IPS-11a (cell line): ENCODE data around the gene ADGRG3.

Experiments used
- H3K4me3 ChIP-seq: one replicate; pipeline ENCODE4 v1.5.1; 2013; ENCODE audit warnings: low read depth, low read length, control low read depth

Gene ADGRG3, protein sequence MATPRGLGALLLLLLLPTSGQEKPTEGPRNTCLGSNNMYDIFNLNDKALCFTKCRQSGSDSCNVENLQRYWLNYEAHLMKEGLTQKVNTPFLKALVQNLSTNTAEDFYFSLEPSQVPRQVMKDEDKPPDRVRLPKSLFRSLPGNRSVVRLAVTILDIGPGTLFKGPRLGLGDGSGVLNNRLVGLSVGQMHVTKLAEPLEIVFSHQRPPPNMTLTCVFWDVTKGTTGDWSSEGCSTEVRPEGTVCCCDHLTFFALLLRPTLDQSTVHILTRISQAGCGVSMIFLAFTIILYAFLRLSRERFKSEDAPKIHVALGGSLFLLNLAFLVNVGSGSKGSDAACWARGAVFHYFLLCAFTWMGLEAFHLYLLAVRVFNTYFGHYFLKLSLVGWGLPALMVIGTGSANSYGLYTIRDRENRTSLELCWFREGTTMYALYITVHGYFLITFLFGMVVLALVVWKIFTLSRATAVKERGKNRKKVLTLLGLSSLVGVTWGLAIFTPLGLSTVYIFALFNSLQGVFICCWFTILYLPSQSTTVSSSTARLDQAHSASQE

DNA sequence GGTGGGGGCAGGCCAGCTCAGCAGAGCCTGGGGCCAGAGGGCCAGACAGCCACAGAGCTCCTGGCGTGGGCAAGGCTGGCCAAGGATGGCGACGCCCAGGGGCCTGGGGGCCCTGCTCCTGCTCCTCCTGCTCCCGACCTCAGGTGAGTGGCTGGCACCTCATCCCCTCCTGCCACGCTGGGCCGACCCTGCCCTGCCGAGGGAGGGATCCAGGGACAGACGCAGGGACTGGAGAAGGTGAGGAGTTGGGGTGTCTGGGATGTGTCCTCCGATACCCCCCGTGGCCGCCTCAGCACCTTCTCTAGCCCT lies at the start of gene ADGRG3:
ADGRG3 (plus strand) TSS at position 44 of the 309 bp plus-strand sequence; CDS start at position 86, 42 bp downstream.
- H3K4me3 ChIP-seq = no peak within 1 kb of the TSS

DNA sequence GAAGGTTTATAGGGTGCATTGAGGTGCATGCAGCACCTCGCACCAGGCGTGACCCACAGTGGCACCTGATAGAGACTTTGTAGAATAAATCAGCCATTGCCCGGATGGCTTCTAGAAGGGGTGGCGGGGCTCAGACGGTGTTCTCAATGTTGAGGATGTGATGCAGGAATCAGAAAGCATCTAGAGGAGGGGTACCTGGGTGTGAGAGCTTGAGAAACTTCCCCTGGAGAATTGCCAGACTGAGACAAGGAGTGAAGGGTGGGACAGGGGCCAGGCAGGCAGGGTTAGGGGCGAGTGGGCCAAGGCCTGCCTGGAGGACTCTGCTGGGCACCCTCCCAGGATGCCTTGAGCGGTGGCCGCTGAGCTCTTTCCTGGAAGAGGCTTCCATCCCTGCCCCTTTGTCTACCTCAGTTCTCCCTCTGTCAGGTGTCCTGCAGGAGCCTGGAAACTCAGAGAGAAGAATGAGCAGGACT lies 48.9 kb upstream of the ADGRG3 start:
- no peak overlapping the region for H3K4me3 ChIP-seq

DNA sequence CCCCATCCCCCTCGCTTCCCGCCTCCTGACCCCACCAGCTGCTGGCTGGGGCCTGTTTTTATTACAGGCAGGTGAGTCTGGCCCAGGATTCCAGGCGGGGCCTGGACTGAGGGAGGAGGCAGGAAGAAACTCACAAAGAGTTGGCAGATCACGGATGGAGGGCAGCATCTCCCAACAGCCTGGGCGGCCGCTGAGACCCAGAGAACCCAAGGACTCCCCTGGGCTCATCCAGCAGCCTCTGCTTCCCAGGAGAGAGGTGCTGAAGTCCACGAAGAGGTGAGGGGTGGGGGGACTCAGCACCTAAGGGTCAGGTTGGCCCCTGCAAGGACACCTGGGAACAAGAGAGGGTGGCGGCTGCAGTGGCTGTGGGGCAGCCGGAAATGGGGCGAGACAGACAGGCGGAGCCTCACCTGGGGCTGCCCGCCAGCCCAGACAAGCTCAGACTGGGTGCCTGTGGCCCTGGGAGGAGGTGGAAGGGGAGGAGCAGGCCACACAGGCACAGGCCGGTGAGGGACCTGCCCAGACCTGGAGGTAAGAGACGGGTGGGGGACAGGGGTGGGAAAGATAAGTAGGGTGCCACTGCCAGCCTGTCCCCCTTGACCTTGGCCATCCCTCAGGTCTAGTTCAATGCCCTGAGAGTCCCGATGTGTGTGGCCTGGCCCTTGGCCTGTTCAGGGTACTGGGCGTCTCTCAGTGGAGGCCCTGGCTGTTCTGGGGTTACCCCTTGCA lies 48.3 kb upstream of the ADGRG3 start:
- no peak overlapping the region for H3K4me3 ChIP-seq

DNA sequence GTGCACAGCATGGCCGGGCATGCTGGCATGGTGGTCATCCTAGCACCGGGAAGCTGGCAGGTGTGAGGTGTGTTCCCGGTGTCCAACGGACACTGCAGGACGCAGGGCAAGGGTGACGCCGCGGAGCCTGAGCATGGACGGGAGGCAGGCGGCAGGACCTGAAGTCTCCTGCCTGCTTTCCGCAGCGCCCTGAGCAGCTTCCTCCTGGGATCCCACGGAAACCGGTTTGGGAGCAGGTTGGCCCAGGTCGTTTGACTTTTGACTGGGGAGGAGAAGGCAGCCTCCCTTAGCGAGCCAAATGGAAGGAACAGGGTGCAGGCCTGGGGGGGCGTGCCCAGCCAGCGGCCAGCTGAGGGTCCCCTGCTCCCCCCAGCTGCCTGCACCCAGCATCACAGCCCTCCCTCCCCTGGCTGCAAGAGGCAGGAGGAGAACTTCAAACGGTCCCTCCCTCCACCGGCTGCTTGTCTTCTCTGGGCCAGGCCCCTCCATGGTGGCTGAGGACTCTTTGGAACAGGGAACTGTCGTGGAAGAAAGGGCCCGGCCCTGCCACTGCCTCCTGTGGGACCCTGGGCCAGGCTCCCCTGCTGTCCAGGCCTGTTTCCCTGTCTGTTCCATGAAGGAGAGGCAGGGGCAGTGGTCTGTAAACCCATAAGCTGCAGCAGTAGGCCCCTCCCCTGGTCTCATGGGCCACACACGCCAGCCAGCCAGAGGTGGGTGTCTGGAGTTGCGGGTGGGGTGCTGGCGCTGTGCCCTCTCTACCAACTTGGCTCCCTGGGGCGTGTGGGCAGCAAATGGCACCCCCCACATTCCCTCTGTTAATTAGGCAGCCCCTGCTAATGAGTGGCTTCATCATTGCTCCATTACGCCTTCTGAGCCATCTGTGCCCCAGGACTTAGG lies 47.5 kb upstream of the ADGRG3 start:
- no peak overlapping the region for H3K4me3 ChIP-seq

DNA sequence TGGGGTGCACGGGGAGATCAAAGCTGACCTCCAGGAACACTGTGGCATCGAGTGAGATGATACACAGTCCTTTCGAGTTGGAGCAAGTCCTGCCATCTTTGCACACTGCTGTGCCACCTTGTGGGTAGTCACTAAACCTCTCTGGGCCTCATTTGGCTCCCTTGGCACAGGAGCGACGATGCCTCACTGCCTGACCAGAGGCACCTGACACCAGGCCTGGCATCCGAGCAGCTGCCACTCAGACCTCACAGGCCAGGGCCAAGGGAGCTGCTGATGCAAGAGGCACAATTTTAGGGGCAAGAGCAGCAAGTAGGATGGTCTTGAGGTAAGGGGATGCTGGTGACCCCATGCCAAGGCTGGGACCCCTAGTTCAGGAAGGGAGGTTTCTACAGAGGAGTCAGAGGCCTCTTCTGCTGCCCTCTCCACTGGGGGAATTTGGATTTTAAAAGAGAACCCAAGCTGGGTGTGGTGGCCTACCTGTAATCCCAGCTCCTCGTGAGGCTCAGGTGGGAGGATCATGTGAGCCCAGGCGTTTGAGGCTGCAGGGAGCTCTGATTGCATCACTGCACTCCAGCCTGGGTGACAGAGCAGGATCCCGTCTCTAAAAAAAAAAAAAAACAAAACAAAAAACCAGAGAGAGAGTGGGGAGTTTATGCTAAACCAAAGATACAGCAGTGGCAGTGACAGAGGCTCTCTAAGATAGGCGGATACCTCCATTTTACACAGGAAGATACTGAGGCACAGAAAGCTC lies 46.4 kb upstream of the ADGRG3 start:
- H3K4me3 ChIP-seq = no peak overlapping the region

DNA sequence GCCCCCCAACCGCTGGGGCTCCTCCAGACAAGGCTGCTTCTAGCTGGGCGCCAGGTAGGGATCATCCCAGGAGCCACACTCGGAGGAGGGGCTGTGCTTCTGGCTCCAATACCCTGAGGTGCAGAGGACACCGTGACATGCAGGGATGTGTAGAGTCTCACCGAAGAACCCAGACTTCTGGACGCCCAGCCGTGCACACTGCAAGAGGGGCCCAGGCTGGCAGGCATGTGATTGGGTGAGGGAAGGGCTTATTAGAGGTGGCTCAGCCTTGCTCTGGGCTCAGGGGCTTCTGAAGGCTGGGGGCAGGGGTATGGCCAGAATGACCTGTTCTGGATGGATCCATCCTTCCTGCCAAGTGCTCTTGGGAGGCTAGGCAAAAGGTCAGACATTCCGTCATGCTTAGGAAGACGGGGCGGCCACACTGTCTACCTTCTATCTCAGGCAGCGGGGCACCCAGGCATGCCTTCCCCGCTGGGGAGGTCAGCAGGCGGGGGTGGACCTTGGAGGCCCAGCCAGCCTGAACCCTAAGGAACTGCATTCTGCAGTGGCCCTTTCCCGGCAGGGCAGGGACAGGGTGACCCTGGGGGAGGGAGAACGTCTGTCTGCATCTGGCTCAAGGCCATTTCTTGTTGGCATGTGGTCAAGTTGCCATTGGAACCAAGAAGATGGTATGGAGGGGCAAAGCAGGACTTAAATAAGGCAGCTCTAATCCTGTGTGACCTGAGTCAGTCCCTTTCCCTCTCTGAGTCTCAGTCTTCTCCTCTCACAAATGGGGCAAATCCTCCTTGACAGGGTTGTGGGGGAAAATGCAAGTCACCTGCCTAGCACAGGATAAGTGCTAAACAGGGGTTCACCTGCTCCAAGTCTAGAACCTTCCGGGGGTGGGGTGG lies 45.5 kb upstream of the ADGRG3 start:
- no peak overlapping the region for H3K4me3 ChIP-seq

DNA sequence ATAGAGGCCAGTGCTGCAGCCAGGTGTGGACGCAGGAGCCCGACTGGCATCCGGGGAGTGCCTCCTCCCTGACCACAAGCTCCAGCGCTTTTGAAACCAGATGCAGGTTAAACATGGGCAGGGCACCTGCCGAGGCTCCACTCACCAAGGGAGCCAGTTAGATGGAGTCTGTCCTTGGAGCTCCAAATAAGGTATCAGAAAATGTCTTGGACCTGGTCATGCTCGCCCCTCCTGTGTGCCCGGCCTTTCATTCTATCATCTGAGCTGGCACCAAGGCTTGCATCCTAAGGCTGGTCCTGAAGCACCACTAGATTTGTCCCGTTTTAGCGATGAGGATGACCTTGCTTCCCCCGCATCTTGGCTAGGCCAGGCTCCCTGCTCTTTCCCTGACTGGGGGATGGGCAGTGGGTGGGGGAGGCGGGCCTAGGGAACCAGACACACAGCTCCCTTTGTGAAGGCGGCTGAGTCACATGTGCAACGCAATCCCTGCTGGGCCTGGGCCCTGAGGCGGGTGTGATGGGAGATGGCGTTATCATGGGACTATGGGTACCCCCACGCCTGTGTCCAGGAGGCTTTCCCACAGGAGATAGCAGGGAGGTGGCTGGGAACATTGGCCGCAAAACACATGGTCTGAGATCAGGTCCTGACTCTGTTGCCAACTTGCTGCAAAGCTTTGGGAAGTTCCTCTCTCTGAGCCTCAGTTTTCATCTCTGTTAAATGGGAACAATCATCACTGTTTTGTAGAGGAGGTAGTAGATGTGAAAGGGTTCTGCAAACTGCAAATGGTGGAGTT lies 44.7 kb upstream of the ADGRG3 start:
- H3K4me3 ChIP-seq = no peak overlapping the region

DNA sequence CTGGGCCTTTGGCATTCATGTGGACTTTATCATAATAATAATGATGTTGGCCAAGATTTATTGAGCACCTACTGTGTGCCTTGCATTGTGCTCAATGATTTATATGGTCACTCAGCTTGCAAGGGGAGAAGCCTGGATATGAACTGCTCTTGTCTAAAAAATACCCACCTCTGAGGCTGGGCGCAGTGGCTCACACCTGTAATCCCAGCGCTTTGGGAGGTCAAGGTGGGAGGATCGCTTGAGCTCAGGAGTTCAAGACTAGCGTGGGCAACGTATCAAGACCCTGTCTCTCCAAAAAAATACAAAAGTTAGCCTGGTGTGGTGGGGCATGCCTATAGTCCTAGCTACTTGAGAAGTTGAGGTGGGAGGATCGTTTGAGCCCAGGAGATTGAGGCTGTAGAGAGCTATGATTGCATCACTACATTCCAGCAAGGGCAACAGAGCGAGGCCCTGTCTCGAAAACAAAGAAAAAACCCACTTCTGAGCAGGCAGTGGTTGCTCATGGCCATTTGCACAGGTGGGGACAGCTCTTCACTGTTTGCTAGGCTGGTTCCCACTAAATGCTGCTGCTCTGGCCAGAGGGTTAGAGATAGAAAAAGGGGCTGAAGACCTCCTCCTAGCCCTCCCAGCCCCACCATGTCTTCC lies 43.9 kb upstream of the ADGRG3 start:
- no peak overlapping the region for H3K4me3 ChIP-seq

DNA sequence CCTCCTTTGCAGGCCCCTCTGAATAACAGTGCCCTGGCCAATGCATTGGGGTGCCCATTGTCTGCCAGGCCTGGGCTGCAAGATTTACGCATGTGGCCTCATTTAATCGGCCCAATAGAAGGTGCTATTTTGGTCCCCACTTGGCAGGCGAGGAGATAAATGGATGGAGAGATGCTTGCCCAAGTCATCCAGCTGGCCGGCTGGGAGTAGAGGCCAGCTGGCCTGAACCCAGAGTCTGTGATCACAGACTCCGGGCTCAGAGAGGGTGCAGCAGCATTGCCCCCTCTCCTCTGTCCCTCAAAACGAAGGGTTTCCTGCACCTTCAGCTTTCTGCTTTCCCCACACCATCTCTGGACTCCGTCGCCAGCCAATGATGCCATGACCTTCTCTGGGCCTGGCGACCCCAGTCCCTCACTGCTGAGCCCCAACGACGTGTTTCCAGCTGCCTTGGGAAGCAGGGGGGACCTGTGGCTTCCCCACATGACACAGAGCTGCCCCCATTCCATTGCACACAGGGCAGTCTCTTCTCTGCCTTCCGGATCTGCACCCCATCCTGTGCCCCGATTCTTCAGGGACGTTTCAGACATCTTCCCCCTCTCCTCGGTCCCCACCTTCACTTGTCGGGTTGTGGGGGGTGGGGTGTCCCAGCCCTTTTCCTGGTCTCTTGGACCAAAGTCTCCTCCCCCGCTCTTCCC lies 43.2 kb upstream of the ADGRG3 start:
- H3K4me3 ChIP-seq = no peak overlapping the region

DNA sequence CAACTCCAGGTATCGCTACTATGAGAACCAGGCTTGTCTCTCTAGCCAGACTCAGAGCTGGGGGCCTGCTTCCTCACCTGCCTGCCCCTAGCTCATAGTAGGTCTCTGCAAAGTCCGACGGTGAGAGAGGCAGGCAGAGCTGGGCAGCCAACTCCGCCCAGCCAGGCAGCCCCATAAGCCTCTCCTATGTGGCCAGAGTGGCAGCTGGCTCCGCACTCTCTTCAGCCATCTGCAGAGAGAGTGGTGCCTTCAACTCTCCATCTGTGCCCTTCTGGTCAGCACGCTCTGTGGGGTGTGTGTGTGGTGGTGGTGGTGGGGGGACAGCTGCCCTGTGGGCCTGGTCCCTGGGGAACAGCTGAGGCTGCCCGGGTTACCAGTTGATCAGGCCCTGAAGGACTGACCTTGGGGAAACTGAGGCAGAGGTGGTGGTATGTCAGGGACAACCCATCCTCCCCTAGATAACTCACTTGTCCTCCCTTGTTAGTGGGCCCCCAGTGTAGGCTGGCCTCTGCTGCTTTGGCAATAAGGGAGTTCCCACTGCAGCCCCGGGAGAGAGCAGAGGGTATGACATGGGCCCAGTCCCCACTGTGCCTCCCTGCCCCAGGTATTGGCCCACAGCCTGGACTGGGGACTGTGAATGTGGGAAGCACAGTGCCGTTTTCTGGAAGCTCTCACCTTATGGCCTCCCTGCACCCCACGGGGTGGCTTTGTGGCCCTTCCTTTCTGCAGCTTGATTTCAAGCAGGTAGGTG lies 41.5 kb upstream of the ADGRG3 start:
- H3K4me3 ChIP-seq = no peak overlapping the region

DNA sequence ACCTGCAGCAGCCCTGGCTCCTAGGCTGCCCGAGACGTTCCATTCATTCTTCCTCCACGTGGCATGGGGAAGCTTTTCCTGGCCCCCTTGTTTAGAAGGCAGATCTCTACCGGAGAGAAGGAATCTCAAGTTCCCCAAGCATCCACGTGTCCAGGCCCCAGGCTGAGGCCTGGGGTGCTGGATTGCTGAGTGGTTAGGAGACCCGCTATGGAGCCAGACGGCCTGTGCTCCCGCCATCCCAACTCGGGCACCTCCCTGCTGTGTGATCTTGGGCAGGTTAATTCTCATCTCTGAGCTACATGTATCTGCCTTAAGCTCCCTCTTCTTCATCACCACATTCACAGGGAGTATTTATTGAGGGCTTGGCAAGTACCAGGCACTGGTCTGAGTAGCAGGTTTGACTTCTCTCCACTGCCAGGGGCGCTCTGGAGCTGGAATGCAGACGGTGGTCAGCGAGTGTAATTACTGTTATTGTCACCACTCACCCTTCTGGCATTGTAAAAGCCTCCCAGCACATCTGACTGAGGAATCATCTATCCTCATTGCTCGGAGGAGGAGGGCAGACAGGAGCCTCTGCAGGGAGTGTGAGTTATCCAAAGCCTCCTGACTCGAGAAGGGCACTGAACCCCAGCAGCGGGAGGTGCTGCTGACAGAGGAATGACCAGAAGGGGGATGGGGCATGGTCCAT lies 40.8 kb upstream of the ADGRG3 start:
- H3K4me3 ChIP-seq = no peak overlapping the region

DNA sequence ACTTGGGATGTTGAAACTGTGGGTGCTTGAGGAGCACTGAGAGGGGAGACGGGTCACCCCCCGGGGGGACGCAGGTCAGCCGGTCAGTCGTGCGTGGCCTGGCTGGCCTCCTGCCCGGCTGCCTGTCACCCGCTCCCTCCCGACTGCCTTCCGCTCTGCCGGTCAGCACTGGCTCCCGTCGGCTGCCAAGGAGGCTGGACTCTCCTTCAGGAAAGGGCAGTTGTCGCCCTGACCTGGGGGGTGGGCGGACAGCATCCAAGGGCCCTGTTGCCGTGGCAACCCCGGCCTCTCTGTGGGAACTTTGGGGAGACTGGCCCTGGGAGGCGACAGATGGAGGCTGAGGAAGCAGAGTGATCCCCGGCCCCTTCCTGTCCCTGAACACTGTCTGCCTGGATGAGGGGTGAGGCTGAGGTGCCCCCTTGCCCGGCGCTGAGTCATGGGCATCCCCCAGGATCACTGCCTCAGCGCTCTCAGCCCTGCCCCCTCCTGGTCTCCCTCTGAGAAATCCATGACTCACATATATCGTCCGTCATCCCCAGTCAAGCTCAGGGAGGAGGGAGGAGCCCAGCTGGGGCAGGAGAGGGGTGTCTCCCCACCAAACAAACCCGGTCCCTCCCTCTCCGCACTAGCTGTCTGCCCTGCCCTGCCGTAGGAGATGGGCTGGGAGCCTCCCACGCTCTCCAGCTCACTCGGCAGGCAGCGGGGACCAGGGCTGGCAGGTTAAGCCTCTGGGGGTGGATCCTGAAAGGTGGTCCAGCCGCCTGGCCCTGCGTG lies 39.9 kb upstream of the ADGRG3 start, which contains the start of gene ADGRG1:
ADGRG1 (plus strand) TSS at position 623 of the 774 bp plus-strand sequence. CDS start 21,658 bp downstream, outside the sequence.
- H3K4me3 ChIP-seq = no peak within 1 kb of the TSS

DNA sequence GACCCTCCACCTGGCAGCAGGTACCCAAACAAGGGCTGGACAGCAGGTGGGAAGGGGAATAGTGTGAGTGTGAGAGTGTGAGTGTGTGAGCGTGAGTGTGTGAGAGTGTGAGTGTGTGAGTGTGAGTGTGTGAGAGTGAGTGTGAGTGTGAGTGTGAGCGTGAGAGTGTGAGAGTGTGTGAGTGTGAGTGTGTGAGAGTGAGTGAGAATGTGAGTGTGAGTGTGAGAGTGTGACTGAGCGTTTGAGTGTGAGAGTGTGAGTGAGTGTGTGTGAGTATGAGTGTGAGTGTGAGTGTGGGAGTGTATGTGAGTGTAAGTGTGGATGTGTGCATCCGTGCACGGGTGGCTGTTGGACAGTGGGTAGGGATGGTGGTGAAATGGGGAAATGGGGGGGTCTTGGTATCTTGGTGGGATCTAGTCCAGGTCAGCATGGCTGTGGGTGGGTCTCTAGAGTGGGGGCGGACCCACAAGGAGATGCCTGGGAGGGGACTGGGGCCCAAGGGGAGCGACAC lies 39.3 kb upstream of the ADGRG3 start:
- no peak overlapping the region for H3K4me3 ChIP-seq

DNA sequence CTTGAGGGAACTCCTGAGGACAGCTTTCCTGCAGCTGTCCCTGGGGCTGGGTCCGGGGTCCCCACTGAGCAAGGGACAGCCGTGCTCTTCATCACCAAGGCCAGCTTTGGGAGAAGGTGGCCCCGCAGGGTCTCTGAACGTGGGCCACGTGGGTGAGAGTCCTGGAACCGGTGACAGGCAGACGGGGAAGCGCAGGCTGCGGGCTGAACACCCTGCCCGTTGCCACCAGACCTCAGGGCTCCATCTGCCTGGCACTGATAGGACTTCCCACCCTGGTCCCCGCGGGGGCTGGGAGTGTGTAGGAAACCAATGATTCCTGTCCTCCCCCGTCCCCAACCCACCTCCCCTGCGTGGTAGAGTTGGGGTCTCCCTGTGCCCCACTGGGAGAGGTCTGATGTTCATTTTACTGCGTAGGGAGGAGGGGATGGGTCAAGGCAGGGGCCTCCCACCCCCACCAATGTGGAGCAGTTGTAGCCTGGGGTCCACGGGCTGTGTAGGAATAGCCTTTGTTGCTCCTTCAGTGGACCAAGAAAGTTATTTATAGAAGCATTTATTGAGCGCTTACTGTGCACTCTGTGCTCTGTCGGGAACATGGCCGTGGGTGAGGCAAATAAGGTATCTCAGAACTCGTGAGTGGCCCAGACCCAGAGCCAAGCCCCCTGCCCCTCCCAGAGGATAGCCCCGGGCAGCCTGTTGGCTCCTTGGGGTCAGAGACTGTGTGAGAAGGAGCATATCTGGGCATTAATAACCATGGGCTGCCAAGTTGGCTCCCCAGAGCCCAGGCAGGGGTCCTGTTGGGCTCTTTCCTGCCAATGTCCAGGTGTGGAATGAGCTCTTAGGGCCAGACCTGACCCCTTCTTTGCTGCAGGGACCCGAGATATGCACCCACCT lies 38.3 kb upstream of the ADGRG3 start:
- H3K4me3 ChIP-seq = no peak overlapping the region
